Mesenchymal stem cell (in vitro differentiated cells and primary cell): Measurements from ENCODE around the gene IFIT1.

Experiments used
- DNase-seq: peaks from one replicate; pipeline ENCODE4 v3.0.0-alpha.2; 2013
- H2AFZ ChIP-seq: one replicate; pipeline ENCODE4 v1.6.1; 2013; ENCODE audit warnings: low read depth, mild to moderate bottlenecking, control low read depth, inconsistent platforms, low read length, moderate library complexity
- H2AK5ac ChIP-seq: 2 replicates; pipeline ENCODE4 v1.6.1; 2013; ENCODE audit warnings: low read length, moderate library complexity, mild to moderate bottlenecking, inconsistent platforms; ENCODE audit not compliant: severe bottlenecking
- H2BK120ac ChIP-seq: one replicate; pipeline ENCODE4 v1.6.1; 2013; ENCODE audit warnings: low read depth, mild to moderate bottlenecking, inconsistent platforms, low read length, moderate library complexity
- H2BK12ac ChIP-seq, 2 experiments: one replicate each; pipeline ENCODE4 v1.6.1; 2013; ENCODE audit warnings: inconsistent platforms in 2 of 2, low read length in 2 of 2, mild to moderate bottlenecking in 2 of 2, moderate library complexity in 2 of 2, control low read depth in 1 of 2
- H2BK15ac ChIP-seq: one replicate; pipeline ENCODE4 v1.6.1; 2013; ENCODE audit warnings: mild to moderate bottlenecking, low read depth, inconsistent platforms; ENCODE audit not compliant: poor library complexity, severe bottlenecking
- H2BK5ac ChIP-seq: 2 replicates; pipeline ENCODE4 v1.6.1; 2013; ENCODE audit warnings: low read depth, mild to moderate bottlenecking, low read length, control low read depth, inconsistent platforms; ENCODE audit not compliant: poor library complexity, severe bottlenecking
- H3K14ac ChIP-seq, 2 experiments: one replicate each; pipeline ENCODE4 v1.6.1; 2013; ENCODE audit warnings: inconsistent platforms in 2 of 2, low read length in 2 of 2, control low read depth in 1 of 2, mild to moderate bottlenecking in 1 of 2, moderate library complexity in 1 of 2
- H3K18ac ChIP-seq, 2 experiments: one replicate each; pipeline ENCODE4 v1.6.1; 2013; ENCODE audit warnings: inconsistent platforms in 2 of 2, low read length in 2 of 2, control low read depth in 1 of 2, low read depth in 1 of 2, mild to moderate bottlenecking in 1 of 2
- H3K23ac ChIP-seq, 2 experiments: one replicate each; pipeline ENCODE4 v1.6.1; 2013; ENCODE audit warnings: inconsistent platforms in 2 of 2, low read length in 2 of 2, mild to moderate bottlenecking in 2 of 2, moderate library complexity in 2 of 2, control low read depth in 1 of 2
- H3K27ac ChIP-seq: 2 replicates; pipeline ENCODE4 v1.5.1; 2013; ENCODE audit warnings: mild to moderate bottlenecking, moderate library complexity, low read length, control low read depth, inconsistent platforms; ENCODE audit not compliant: poor library complexity, severe bottlenecking
- H3K27me3 ChIP-seq, 2 experiments: 2 replicates each; pipeline versions ENCODE4 v1.6.1 to v1.7.0; 2013; ENCODE audit warnings: low read length in 2 of 2, mild to moderate bottlenecking in 2 of 2, moderate library complexity in 2 of 2, control low read depth in 1 of 2, inconsistent platforms in 1 of 2; ENCODE audit not compliant: control insufficient read depth in 1 of 2, insufficient read depth in 1 of 2
- H3K36me3 ChIP-seq, 2 experiments: 2 replicates each; pipeline versions ENCODE4 v1.6.1 to v1.7.0; 2013; ENCODE audit warnings: low read length in 2 of 2, control low read depth in 1 of 2, inconsistent platforms in 1 of 2, low read depth in 1 of 2, mild to moderate bottlenecking in 1 of 2; ENCODE audit not compliant: insufficient read depth in 2 of 2, control insufficient read depth in 1 of 2
- H3K4ac ChIP-seq, 2 experiments: one replicate each; pipeline ENCODE4 v1.6.1; 2013; ENCODE audit warnings: inconsistent platforms in 2 of 2, low read length in 2 of 2, mild to moderate bottlenecking in 2 of 2, moderate library complexity in 2 of 2, control low read depth in 1 of 2, low read depth in 1 of 2
- H3K4me1 ChIP-seq: 2 replicates; pipeline ENCODE4 v1.6.1; 2013; ENCODE audit warnings: low read depth, low read length, control low read depth; ENCODE audit not compliant: control insufficient read depth, insufficient read depth
- H3K4me2 ChIP-seq: 2 replicates; pipeline ENCODE4 v1.6.1; 2013; ENCODE audit warnings: low read length, mild to moderate bottlenecking, inconsistent platforms; ENCODE audit not compliant: poor library complexity, severe bottlenecking
- H3K4me3 ChIP-seq, 2 experiments: 2 replicates each; pipeline versions ENCODE4 v1.5.1 to v1.7.0; 2013; ENCODE audit warnings: low read length in 2 of 2, mild to moderate bottlenecking in 2 of 2, control low read depth in 1 of 2, low read depth in 1 of 2; ENCODE audit not compliant: insufficient read depth in 1 of 2
- H3K79me1 ChIP-seq: replicated peaks from 2 replicates; pipeline ENCODE4 v1.6.1; 2013; ENCODE audit warnings: mild to moderate bottlenecking, control low read depth, low read length, inconsistent platforms; ENCODE audit not compliant: poor library complexity, severe bottlenecking
- H3K9ac ChIP-seq: 2 replicates; pipeline ENCODE4 v1.7.0; 2013; ENCODE audit warnings: mild to moderate bottlenecking, low read length, moderate library complexity
- H3K9me3 ChIP-seq: 2 replicates; pipeline ENCODE4 v1.7.0; 2013; ENCODE audit warnings: mild to moderate bottlenecking, low read length; ENCODE audit not compliant: control insufficient read depth
- H4K8ac ChIP-seq: one replicate; pipeline ENCODE4 v1.6.1; 2013; ENCODE audit warnings: inconsistent platforms, mild to moderate bottlenecking, low read length, moderate library complexity
- H4K91ac ChIP-seq: one replicate; pipeline ENCODE4 v1.6.1; 2013; ENCODE audit warnings: mild to moderate bottlenecking, low read length, inconsistent platforms
- WGBS: methylation state at CpG from one replicate; pipeline ENCODE4 v1.1.7; 2013; ENCODE audit warnings: mixed read lengths; 5-methylcytosine and 5-hydroxymethylcytosine counted together

The IFIT1 gene

DNA sequence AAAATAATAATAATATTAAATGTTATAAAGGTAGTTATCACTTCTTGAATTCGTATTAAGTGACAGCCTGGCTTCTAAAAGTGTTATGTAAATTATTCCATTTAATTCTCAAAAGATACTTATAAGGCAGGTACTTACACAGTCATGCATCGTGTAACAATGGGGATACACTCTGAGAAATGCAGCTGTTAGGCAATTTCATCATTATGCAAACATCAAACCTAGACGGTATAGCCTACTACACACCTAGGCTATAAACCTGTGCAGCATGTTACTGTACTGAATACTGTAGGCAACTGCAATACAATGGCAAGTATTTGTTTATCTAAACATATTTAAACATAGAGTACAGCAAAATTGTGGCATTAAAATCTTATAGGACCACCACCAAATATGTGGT is 1.5 kb downstream of the IFIT1 start:
- H3K36me3 ChIP-seq: peaks cover 0 to 19% of the 10 kb centered on the region in 2 experiments
- no peak for DNase-seq

GRCh38 chr10:89395141-89395540 is 2.7 kb downstream of the IFIT1 start:
- Histone ChIP-seq H2BK12ac (peak overlapping the region; percentile 78 to 86), H3K4me1 (peaks cover 4% of the 10 kb centered on the region), H2BK120ac (no peak overlapping the region), H2BK5ac (no peak overlapping the region), H3K4ac (no peak overlapping the region), H3K27ac (no peak overlapping the region), H3K18ac (peak overlapping the region; percentile 9 to 56), H2BK15ac (no peak overlapping the region), H3K27me3 (no peaks in the 10 kb centered on the region), H3K9me3 (no peaks in the 10 kb centered on the region), H3K23ac (no peak overlapping the region), H2AFZ (no peak overlapping the region), H4K91ac (peak overlapping the region; percentile 69), H3K4me3 (no peak overlapping the region), H3K36me3 (peaks cover 0 to 25% of the 10 kb centered on the region in 2 experiments), H3K4me2 (no peak overlapping the region), H3K9ac (no peak overlapping the region), H2AK5ac (no peak overlapping the region), H4K8ac (peak overlapping the region; percentile 77), H3K14ac (no peak overlapping the region), H3K79me1 (peaks cover 4% of the 10 kb centered on the region)
- no peak for DNase-seq
- 97% methylated on average over 2 of the region's 2 CpGs for WGBS

More for the DNA sequence above, 1.5 kb downstream of the IFIT1 start:
- Histone ChIP-seq H3K27me3 (no peaks in the 10 kb centered on the region), H3K9me3 (no peaks in the 10 kb centered on the region), H3K4me2 (no peak overlapping the region), H2AFZ (no peak overlapping the region), H3K79me1 (peaks cover 3% of the 10 kb centered on the region), H3K14ac (no peak overlapping the region), H3K4me3 (peak overlapping the region in 1 of 2 experiments; percentile 86), H2BK15ac (no peak overlapping the region), H3K4ac (no peak overlapping the region), H3K23ac (no peak overlapping the region), H3K4me1 (peaks cover 4% of the 10 kb centered on the region), H3K18ac (no peak overlapping the region), H3K9ac (peak overlapping the region; percentile 94), H2BK12ac (no peak overlapping the region), H2BK120ac (no peak overlapping the region), H3K27ac (no peak overlapping the region), H2AK5ac (no peak overlapping the region), H4K91ac (no peak overlapping the region), H4K8ac (no peak overlapping the region), H2BK5ac (no peak overlapping the region)
- 89% methylated on average over 1 of the region's 3 CpGs for WGBS

GRCh38 chr10:89398003-89398749 is 5.8 kb downstream of the IFIT1 start:
- WGBS: 30% methylated on average over 4 of the region's 5 CpGs
- Histone ChIP-seq H3K79me1 (peaks cover 4% of the 10 kb centered on the region), H2BK120ac (peak overlapping the region; percentile 49), H3K36me3 (peaks cover 0 to 44% of the 10 kb centered on the region in 2 experiments), H2AFZ (no peak overlapping the region), H3K4ac (peak overlapping the region in 1 of 2 experiments; percentile 67), H3K23ac (no peak overlapping the region), H3K27ac (no peak overlapping the region), H3K9ac (no peak overlapping the region), H3K14ac (no peak overlapping the region), H3K4me3 (no peak overlapping the region), H2BK5ac (no peak overlapping the region), H3K27me3 (no peaks in the 10 kb centered on the region), H2AK5ac (no peak overlapping the region), H3K9me3 (no peaks in the 10 kb centered on the region), H3K4me1 (peaks cover 2% of the 10 kb centered on the region), H2BK12ac (no peak overlapping the region), H3K4me2 (no peak overlapping the region), H4K91ac (no peak overlapping the region), H4K8ac (no peak overlapping the region), H2BK15ac (no peak overlapping the region), H3K18ac (peak overlapping the region in 1 of 2 experiments; percentile 48)
- DNase-seq: peak; percentile 82

- H2BK5ac ChIP-seq: no peak overlapping the region
- no peaks in the 10 kb centered on the region for H3K27me3 ChIP-seq
- H2AK5ac ChIP-seq: no peak overlapping the region
- no peaks in the 10 kb centered on the region for H3K9me3 ChIP-seq
- H4K8ac ChIP-seq: no peak overlapping the region
- H3K4me2 ChIP-seq: no peak overlapping the region
- H3K79me1 ChIP-seq: peaks cover 4% of the 10 kb centered on the region
- no peak overlapping the region for H3K27ac ChIP-seq
- no peaks in the 10 kb centered on the region for H3K4me1 ChIP-seq
- H3K18ac ChIP-seq: peak overlapping the region in 1 of 2 experiments; percentile 23
- H4K91ac ChIP-seq: no peak overlapping the region
- H2BK12ac ChIP-seq: no peak overlapping the region
- no peak overlapping the region for H3K4me3 ChIP-seq
- no peak overlapping the region for H2BK120ac ChIP-seq
- H3K23ac ChIP-seq: no peak overlapping the region
- H3K9ac ChIP-seq: no peak overlapping the region
- no CpG with 5 or more reads among the region's 1 CpG for WGBS
- H2AFZ ChIP-seq: no peak overlapping the region
- H2BK15ac ChIP-seq: no peak overlapping the region
- H3K4ac ChIP-seq: no peak overlapping the region
- DNase-seq: no peak
- peaks cover 0 to 59% of the 10 kb centered on the region in 2 experiments for H3K36me3 ChIP-seq
- H3K14ac ChIP-seq: no peak overlapping the region
Observed at GRCh38 chr10:89399956-89400355, 7.5 kb downstream of the IFIT1 start.
